ENCODE data around the gene GRXCR2.
"Not testable (repeated sequence)": the region's sequence is repeated elsewhere in the genome, so short reads cannot be mapped to it uniquely, and the experiment has no call there.

DNA sequence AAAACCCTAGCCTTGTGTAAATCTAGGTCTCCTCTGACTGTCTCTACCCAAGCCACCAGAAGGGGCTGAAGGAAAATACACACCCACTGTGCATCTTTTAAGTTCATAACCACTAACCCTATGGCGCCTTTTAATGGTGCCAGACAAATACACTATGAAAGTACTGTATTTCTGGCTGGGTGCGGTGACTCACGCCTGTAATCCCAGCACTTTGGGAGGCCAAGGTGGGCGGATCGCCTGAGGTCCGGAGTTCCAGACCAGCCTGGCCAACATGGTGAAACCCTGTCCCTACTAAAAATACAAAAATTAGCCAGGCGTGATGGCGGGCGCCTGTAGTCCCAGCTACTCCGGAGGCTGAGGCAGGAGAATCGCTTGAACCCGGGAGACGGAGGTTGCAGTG lies 36.6 kb downstream of the GRXCR2 start:
- not testable (repeated sequence) for TF ChIP-seq SUZ12 (IDR thresholded peaks at IDR 0.05; ENCODE audit: extremely low read depth, insufficient read depth, insufficient read length); ZNF274 (IDR thresholded peaks at IDR 0.05; ENCODE audit: low read depth, low read length)

Data from NT2/D1 (cell line).